C4-2B (cell line): ENCODE results near the gene PLA2G2E.

Experiments
- H3K27ac ChIP-seq: fragments of 450-650 bp; 2 replicates; pipeline ENCODE4 v1.5.1; 2017
- ZFX ChIP-seq: fragments of 450-650 bp; IDR thresholded peaks from 2 replicates; pipeline ENCODE4 v1.6.1; 2017
- TF ChIP-seq, protein P1 (sequence below): fragments of 450-650 bp; conservative IDR thresholded peaks from 2 replicates; pipeline ENCODE4 v1.5.1; 2017; ENCODE audit warnings: mild to moderate bottlenecking

PLA2G2E gene

GRCh38 chr1:19942657-19943056 lies 19.2 kb upstream of the PLA2G2E start:
- TF ChIP-seq, protein P1, sequence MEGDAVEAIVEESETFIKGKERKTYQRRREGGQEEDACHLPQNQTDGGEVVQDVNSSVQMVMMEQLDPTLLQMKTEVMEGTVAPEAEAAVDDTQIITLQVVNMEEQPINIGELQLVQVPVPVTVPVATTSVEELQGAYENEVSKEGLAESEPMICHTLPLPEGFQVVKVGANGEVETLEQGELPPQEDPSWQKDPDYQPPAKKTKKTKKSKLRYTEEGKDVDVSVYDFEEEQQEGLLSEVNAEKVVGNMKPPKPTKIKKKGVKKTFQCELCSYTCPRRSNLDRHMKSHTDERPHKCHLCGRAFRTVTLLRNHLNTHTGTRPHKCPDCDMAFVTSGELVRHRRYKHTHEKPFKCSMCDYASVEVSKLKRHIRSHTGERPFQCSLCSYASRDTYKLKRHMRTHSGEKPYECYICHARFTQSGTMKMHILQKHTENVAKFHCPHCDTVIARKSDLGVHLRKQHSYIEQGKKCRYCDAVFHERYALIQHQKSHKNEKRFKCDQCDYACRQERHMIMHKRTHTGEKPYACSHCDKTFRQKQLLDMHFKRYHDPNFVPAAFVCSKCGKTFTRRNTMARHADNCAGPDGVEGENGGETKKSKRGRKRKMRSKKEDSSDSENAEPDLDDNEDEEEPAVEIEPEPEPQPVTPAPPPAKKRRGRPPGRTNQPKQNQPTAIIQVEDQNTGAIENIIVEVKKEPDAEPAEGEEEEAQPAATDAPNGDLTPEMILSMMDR = no peak
- no peak for TF ChIP-seq ZFX
- no peak overlapping the region for H3K27ac ChIP-seq

GRCh38 chr1:19942088-19942487 lies 18.7 kb upstream of the PLA2G2E start:
- H3K27ac ChIP-seq = no peak overlapping the region
- TF ChIP-seq, protein P1 = no peak
- no peak for TF ChIP-seq ZFX

- TF ChIP-seq, protein P1 = no peak
- TF ChIP-seq ZFX = no peak
- H3K27ac ChIP-seq = no peak overlapping the region
Observed at GRCh38 chr1:19941206-19941568, 17.8 kb upstream of the PLA2G2E start.

DNA sequence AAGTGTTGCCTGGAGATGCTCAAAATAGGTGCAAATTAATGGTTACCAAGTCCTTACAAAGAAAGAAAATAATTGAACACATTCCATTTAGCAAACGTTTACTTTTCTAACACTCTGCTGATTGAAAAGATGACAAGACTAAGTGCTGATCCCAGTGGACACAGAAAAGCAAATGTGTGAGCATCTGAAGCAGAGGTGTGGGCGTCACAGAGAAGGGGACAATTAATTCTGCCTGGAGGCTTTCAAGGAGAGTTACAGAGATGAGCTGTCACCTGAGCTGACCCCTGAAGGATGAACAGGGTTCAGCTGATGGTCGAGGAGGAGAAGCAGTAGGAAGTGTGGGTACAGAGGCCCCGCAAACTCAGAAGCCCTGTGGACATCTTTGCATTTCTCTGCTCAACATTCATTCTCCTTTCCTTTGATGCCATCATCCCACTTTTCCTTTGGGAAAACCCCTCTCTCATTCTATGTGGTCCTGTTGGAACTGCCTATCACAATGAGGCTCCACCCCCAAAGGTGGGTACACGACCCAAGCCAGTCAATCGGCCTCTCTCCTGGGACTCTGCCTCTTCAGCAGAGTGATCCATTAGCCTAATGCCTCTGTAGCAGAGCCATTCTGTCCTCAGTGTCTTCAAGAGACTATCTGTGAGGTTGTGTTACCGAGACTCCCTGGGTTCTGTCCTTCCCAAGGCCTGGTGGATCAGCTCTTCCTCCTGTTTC lies 17.2 kb upstream of the PLA2G2E start:
- no peak overlapping the region for H3K27ac ChIP-seq
- TF ChIP-seq, protein P1 = no peak
- TF ChIP-seq ZFX = no peak

- H3K27ac ChIP-seq = no peak overlapping the region
- TF ChIP-seq ZFX = no peak
- TF ChIP-seq, protein P1 = no peak
Observed at GRCh38 chr1:19938472-19938871, 15.1 kb upstream of the PLA2G2E start.

GRCh38 chr1:19936061-19936750 lies 12.8 kb upstream of the PLA2G2E start:
- H3K27ac ChIP-seq = no peak overlapping the region
- TF ChIP-seq, protein P1 = no peak
- no peak for TF ChIP-seq ZFX

DNA sequence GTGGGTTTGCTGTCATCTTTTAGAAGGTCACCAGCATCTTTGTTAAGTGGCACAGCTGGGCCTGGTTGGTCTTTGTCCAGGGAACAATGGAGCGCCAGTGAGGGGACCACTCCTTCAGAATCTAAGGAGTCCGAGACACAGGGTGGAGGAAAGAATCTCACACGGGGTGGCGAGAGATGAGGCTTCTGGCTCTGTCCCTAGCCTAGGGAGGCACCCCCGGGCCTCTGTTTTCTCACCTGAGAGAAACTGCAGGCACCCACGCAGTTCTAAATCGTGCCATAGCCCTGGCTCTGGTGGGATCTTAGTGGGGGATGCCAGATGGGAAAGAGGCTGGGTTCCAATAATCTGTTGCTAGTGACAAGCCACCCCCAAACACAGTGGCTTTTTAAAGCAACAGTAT lies 10.9 kb upstream of the PLA2G2E start:
- no peak overlapping the region for H3K27ac ChIP-seq
- no peak for TF ChIP-seq ZFX
- TF ChIP-seq, protein P1 = no peak
